ENCODE data around the gene ZIC5.
A peak's percentile ranks its signal among the peaks of the same experiment; 100 is the strongest.

The ZIC5 gene

DNA sequence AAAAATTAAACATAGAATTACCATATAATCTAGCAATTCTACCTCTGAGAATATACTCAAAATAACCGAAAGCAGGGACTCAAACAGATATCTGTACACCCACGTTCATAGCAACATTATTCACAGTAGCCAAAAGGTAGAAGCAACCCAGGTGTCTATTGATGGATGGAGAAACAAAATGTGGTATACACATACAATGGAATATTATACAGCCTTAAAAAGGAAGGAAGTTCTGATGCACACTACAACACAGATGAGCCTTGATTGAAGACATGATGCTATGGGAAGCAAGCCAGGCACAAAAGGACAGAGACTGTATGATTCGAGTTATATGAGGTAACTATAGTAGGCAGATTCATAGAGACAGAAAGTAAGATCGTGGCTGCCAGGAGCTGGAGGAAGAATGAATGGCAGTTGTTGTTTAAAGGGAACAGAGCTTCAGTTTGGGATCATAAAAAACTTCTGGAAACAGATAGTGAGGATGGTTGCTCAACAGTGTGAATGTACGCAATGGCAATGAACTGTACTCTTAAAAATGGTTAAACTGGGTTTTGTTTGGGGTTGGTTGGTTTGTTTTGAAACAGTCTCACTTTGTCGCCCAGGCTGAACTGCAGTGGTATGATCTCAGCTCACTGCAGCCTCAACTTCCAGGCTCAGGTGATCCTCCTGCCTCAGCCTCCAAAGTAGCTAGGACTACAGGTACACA lies 47.5 kb downstream of the ZIC5 start:
- TF ChIP-seq CTCF (IDR thresholded peaks at IDR 0.05) = no peak

DNA sequence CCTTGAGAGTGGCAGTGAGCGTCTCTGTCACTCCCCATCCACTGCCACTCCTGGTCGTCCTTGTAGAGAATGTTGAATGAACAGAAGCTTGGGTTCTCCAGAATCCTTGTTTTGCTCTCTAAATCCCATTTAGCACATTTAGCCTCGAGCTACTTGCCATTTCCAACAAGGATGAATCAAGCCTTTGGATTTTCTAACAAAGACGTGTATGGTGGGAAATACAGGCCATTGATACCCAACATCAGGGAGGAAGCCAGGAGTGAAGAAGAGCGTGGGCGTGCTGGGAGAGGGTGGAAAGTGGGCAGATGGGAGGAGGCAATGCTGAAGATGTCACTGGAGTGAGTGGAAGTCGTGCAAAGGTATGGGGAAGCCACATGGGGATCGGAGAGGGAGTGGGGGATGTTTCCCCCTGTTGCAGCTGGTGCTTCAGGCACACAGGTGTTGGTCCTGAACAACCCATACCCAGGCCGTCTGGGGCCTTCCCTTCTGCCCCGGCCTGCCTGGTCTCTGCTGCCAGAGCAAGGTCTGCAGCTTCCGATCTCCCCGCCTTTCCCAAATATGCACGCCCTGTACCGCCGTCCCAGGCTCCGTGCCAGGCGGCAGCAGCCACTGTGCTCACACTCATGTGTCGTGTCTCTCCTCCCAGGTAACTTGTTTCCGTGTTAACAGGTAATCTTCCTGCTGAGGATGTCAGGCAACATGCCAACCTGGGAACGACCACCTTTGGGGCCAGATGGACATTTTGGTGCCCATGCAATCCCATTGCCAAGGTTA lies 48.7 kb downstream of the ZIC5 start:
- TF ChIP-seq CTCF (IDR thresholded peaks at IDR 0.05) = no peak

- TF ChIP-seq CTCF (IDR thresholded peaks at IDR 0.05) = no peak
Observed at GRCh38 chr13:99919132-99919531, 52.4 kb downstream of the ZIC5 start.

DNA sequence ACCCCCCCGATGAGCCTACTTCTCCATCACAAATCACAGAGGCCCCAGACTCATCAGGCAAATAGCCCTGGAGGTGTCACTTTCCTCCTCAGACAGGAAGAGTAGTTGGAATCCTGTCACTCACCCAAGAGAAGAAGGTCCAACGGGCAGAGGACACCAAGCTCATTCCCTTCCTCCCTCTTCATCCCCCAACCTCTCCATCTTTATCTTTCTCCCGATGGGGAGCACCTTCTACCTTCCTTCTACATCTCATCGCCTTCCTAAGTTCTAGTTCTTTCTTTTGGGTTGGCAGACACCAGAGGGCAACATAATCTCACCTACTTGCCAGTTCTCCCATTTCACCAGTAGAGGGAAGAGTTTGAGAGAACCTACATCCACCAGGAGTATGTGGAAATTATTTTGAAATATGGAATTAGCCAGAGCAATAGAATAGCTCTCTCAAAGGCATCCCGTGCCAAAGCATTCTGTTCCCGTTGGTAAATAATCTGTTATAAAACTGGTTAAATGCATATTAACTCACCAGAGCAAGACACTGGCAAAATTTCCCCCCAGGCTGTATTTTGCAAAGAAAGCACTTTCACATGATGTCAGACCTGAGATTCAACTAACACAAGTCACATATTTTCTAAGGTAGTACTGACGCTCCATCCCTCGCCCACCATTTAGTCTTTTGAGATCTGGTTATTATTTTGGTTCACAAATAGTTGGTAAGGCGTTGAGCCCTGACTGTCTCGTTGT lies 55.0 kb downstream of the ZIC5 start:
- TF ChIP-seq CTCF (IDR thresholded peaks at IDR 0.05) = peak; percentile 86

GRCh38 chr13:99913167-99913566 lies 58.4 kb downstream of the ZIC5 start:
- TF ChIP-seq CTCF (IDR thresholded peaks at IDR 0.05) = no peak

Data from LNCAP (cell line).